IMR-90 (cell line): Measurements from ENCODE around the gene YEATS4. TPM values are rescaled to one million over a fixed set of nuclear protein-coding genes. Genes with fewer than 3 reads are reported as not detected.

ENCODE experiments used
- ATAC-seq: fragments of 200-7000 bp; cut with Tn5 transposase; 2 replicates; pipeline ENCODE4 v1.9.1; 2020; ENCODE audit warnings: low read depth, mild to moderate bottlenecking, moderate library complexity
- BruUV-seq: library from RNA; stranded (reverse); fragments of 400-500 nt; replicated peaks from 2 replicates; lab custom pipeline; 2021; lab: Mats Ljungman, UMichigan
- CTCF ChIA-PET: fragments of 300-600 bp; formaldehyde crosslinking; extraction: SDS; loops from one replicate; lab custom pipeline; 2021; ENCODE audit warnings: antibody characterized with exemption; lab: Yijun Ruan, JAX
- POLR2A ChIA-PET: fragments of 300-600 bp; sonication (Branson Sonifier 250); formaldehyde crosslinking; loops from one replicate; lab custom pipeline; 2022; ENCODE audit warnings: antibody characterized with exemption; ENCODE audit not compliant: unreplicated experiment; lab: Charles Lee
- DNase-seq: peaks from one replicate; pipeline ENCODE4 v3.0.0; 2013
- H2AFZ ChIP-seq: replicated peaks from 2 replicates; pipeline ENCODE3; 2013; ENCODE audit warnings: low read length, mild to moderate bottlenecking; ENCODE audit not compliant: poor library complexity
- H2AK5ac ChIP-seq: 2 replicates; pipeline ENCODE4 v1.6.1; 2013; ENCODE audit warnings: low read depth, low read length, inconsistent platforms
- H2AK9ac ChIP-seq: replicated peaks from 2 replicates; pipeline ENCODE3; 2013; ENCODE audit warnings: mild to moderate bottlenecking, low read depth, low read length, moderate library complexity; ENCODE audit not compliant: poor library complexity
- H2BK120ac ChIP-seq: 2 replicates; pipeline ENCODE4 v1.6.1; 2013; ENCODE audit warnings: low read depth, low read length, inconsistent platforms
- H2BK15ac ChIP-seq: 3 replicates; pipeline ENCODE4 v1.6.1; 2013; ENCODE audit warnings: low read depth, low read length, inconsistent platforms
- H2BK20ac ChIP-seq: 2 replicates; pipeline ENCODE4 v1.6.1; 2013; ENCODE audit warnings: low read depth, mild to moderate bottlenecking, inconsistent platforms, low read length, moderate library complexity
- H2BK5ac ChIP-seq: 2 replicates; pipeline ENCODE4 v1.6.1; 2013; ENCODE audit warnings: mild to moderate bottlenecking, low read depth, low read length, inconsistent platforms; ENCODE audit not compliant: poor library complexity, severe bottlenecking
- H3K14ac ChIP-seq: replicated peaks from 2 replicates; pipeline ENCODE4 v1.6.1; 2013; ENCODE audit warnings: low read depth, low read length, inconsistent platforms
- H3K18ac ChIP-seq: 2 replicates; pipeline ENCODE4 v1.6.1; 2013; ENCODE audit warnings: low read depth, low read length, control low read depth
- H3K23ac ChIP-seq: 2 replicates; pipeline ENCODE4 v1.6.1; 2013; ENCODE audit warnings: low read depth, low read length, inconsistent platforms
- H3K27ac ChIP-seq: 2 replicates; pipeline ENCODE4 v1.5.1; 2013; ENCODE audit warnings: mild to moderate bottlenecking, control low read depth, low read length; ENCODE audit not compliant: insufficient read depth
- H3K27me3 ChIP-seq: 2 replicates; pipeline ENCODE4 v1.6.1; 2013; ENCODE audit warnings: low read length; ENCODE audit not compliant: control insufficient read depth, insufficient read depth
- H3K36me3 ChIP-seq: 2 replicates; pipeline ENCODE4 v1.6.1; 2013; ENCODE audit warnings: low read length, mixed read lengths; ENCODE audit not compliant: control insufficient read depth, insufficient read depth
- H3K4ac ChIP-seq: 2 replicates; pipeline ENCODE4 v1.6.1; 2013; ENCODE audit warnings: low read depth, low read length, inconsistent platforms
- H3K4me1 ChIP-seq: 2 replicates; pipeline ENCODE4 v1.6.1; 2013; ENCODE audit warnings: low read length, mixed read lengths; ENCODE audit not compliant: control insufficient read depth, insufficient read depth
- H3K4me2 ChIP-seq: 2 replicates; pipeline ENCODE4 v1.6.1; 2013; ENCODE audit warnings: low read depth, mild to moderate bottlenecking, control low read depth, low read length, moderate library complexity
- H3K4me3 ChIP-seq: 2 replicates; pipeline ENCODE4 v1.5.1; 2013; ENCODE audit warnings: low read depth, mild to moderate bottlenecking, control low read depth, low read length, moderate library complexity; ENCODE audit not compliant: insufficient read depth
- H3K56ac ChIP-seq: 2 replicates; pipeline ENCODE4 v1.6.1; 2013; ENCODE audit warnings: low read length, inconsistent platforms; ENCODE audit not compliant: insufficient read depth; ENCODE audit errors: extremely low read depth
- H3K79me1 ChIP-seq, 2 experiments: 2 replicates each; pipeline ENCODE4 v1.6.1; 2013; ENCODE audit warnings: low read length in 2 of 2, inconsistent platforms in 1 of 2, low read depth in 1 of 2
- H3K9ac ChIP-seq: 2 replicates; pipeline ENCODE4 v1.6.1; 2013; ENCODE audit warnings: low read depth, low read length, control low read depth
- H3K9me1 ChIP-seq: 2 replicates; pipeline ENCODE4 v1.6.1; 2013; ENCODE audit warnings: low read length, inconsistent platforms; ENCODE audit not compliant: insufficient read depth
- H3K9me3 ChIP-seq: 2 replicates; pipeline ENCODE4 v1.6.1; 2013; ENCODE audit warnings: low read length; ENCODE audit not compliant: control insufficient read depth, insufficient read depth
- H4K20me1 ChIP-seq: 2 replicates; pipeline ENCODE4 v1.6.1; 2013; ENCODE audit warnings: low read length, inconsistent platforms; ENCODE audit not compliant: insufficient read depth
- H4K5ac ChIP-seq: 2 replicates; pipeline ENCODE4 v1.6.1; 2013; ENCODE audit warnings: mild to moderate bottlenecking, low read depth, low read length, control low read depth
- H4K8ac ChIP-seq, 2 experiments: 2 replicates each; pipeline ENCODE4 v1.6.1; 2013; ENCODE audit warnings: low read depth in 2 of 2, low read length in 2 of 2, control low read depth in 1 of 2, inconsistent platforms in 1 of 2
- H4K91ac ChIP-seq: 2 replicates; pipeline ENCODE4 v1.6.1; 2013; ENCODE audit warnings: low read depth, low read length, inconsistent platforms; ENCODE audit not compliant: insufficient read depth
- BHLHE40 ChIP-seq: fragments of 150-350 bp; IDR thresholded peaks from 2 replicates; pipeline ENCODE4 v1.6.1; 2016; ENCODE audit warnings: mild to moderate bottlenecking, low read depth, low read length
- CHD1 ChIP-seq: IDR thresholded peaks from 2 replicates; pipeline ENCODE4 v1.6.1; 2012; ENCODE audit warnings: low read depth, low read length, improper control_type of control experiment
- FOS ChIP-seq: fragments of 150-350 bp; IDR thresholded peaks from 2 replicates; pipeline ENCODE4 v1.6.1; 2016; ENCODE audit warnings: low read depth, low read length
- MAFK ChIP-seq: IDR thresholded peaks from 2 replicates; pipeline ENCODE4 v1.6.1; 2012; ENCODE audit warnings: low read depth, low read length, improper control_type of control experiment
- MAZ ChIP-seq: IDR thresholded peaks from 2 replicates; pipeline ENCODE4 v1.6.1; 2012; ENCODE audit warnings: low read depth, mild to moderate bottlenecking, low read length, improper control_type of control experiment, moderate library complexity, borderline replicate concordance
- MXI1 ChIP-seq: IDR thresholded peaks from 2 replicates; pipeline ENCODE4 v1.6.1; 2012; ENCODE audit warnings: low read depth, mild to moderate bottlenecking, low read length, moderate library complexity, borderline replicate concordance
- NFE2L2 ChIP-seq: fragments of 150-350 bp; IDR thresholded peaks from 2 replicates; pipeline ENCODE4 v1.6.1; 2016; ENCODE audit warnings: low read depth, mild to moderate bottlenecking, low read length
- POLR2A ChIP-seq: IDR thresholded peaks from 2 replicates; pipeline ENCODE4 v1.6.1; 2012; ENCODE audit warnings: mild to moderate bottlenecking, low read depth, low read length
- RAD21 ChIP-seq: IDR thresholded peaks from 2 replicates; pipeline ENCODE4 v1.6.1; 2012; ENCODE audit warnings: low read length, improper control_type of control experiment
- RCOR1 ChIP-seq: IDR thresholded peaks from 2 replicates; pipeline ENCODE4 v1.6.1; 2012; ENCODE audit warnings: mild to moderate bottlenecking, low read length, improper control_type of control experiment; ENCODE audit not compliant: insufficient replicate concordance
- RFX5 ChIP-seq: IDR thresholded peaks from 2 replicates; pipeline ENCODE4 v1.8.0; 2012; ENCODE audit warnings: low read depth, mild to moderate bottlenecking, low read length, moderate library complexity
- SMC3 ChIP-seq: fragments of 150-350 bp; IDR thresholded peaks from 2 replicates; pipeline ENCODE4 v1.6.1; 2016; ENCODE audit warnings: low read depth, mild to moderate bottlenecking, antibody characterized with exemption, low read length, moderate library complexity
- WGBS, 2 experiments: methylation state at CpG; one replicate each; pipeline versions ENCODE4 v1.1.5 to v1.1.7; 2013; ENCODE audit warnings: missing lambda C conversion rate in 2 of 2; ENCODE audit not compliant: insufficient read length in 1 of 2; ENCODE audit errors: extremely low coverage in 2 of 2; 5-methylcytosine and 5-hydroxymethylcytosine counted together
- dilution Hi-C: fragments of 300-500 bp; cut with HindIII; formaldehyde crosslinking; loops from one replicate; pipeline ENCODE4 v1.14.3; 2018; ENCODE audit warnings: low sequenced_read_pairs; ENCODE audit not compliant: unreplicated experiment
- in situ Hi-C: fragments of 300-500 bp; cut with MboI; formaldehyde crosslinking; loops from 3 replicates; pipeline ENCODE4 v1.14.3; 2019; ENCODE audit warnings: low sequenced_read_pairs, inconsistent platforms, mixed read lengths
- intact Hi-C: fragments of 100-400 bp; cut with micrococcal nuclease; formaldehyde crosslinking; loops from 2 replicates; pipeline ENCODE4 v1.10.0; 2022
- polyA plus RNA-seq, 3 experiments: library from polyadenylated mRNA; depleted of rRNA; stranded (reverse); fragments of >200 nt; gene quantifications; 2 replicates each; pipeline ENCODE4 v1.2.3, GENCODE V29; 2012; ENCODE audit warnings: low replicate concordance in 1 of 3
- total RNA-seq: library from RNA; depleted of rRNA; stranded (reverse); fragments of >200 nt; gene quantifications from 2 replicates; pipeline ENCODE4 v1.2.3, GENCODE V29; 2012
- TF ChIP-seq, protein P1 (sequence below): conservative IDR thresholded peaks from 2 replicates; pipeline ENCODE4 v1.5.1; 2012; ENCODE audit warnings: mild to moderate bottlenecking, low read depth, low read length, improper control_type of control experiment
- TF ChIP-seq, protein P2 (sequence below): fragments of 150-350 bp; IDR thresholded peaks from 2 replicates; pipeline ENCODE4 v1.6.1; 2017; ENCODE audit warnings: mild to moderate bottlenecking, antibody characterized with exemption, low read length, low read depth
- TF ChIP-seq, protein P3 (sequence below): fragments of 150-350 bp; IDR thresholded peaks from 2 replicates; pipeline ENCODE4 v1.6.1; 2016; ENCODE audit warnings: low read depth, mild to moderate bottlenecking, low read length, moderate library complexity, borderline replicate concordance

The YEATS4 gene
- total and polyA plus RNA-seq, 2 of the 4 experiments (the other 2 are of a cell fraction): 6.9 to 15.1 TPM

DNA sequence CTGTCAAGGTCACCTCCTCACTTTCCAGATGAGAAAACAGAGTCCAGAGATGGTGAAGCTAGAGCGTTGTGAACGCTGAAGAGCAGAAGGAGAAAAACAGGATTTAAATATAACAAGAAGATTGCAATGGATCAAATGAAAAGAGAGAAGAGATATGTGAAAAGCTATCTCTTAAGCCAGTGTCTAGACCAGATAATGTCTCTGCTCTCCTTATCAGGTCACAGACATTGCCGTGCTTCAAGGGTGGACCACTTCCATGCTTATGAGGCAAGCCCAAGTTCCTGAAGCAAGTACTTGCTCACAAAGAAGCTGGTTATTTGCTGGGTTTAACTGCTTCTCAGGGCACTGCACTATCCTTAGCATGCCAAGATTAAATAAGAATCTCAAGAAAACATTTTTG lies 79.0 kb downstream of the YEATS4 start:
- DNase-seq: no peak

More for the DNA sequence above, 79.0 kb downstream of the YEATS4 start:
- Histone ChIP-seq H3K14ac (no peak overlapping the region), H3K27me3 (no peaks in the 10 kb centered on the region), H3K27ac (no peak overlapping the region), H4K91ac (no peak overlapping the region), H3K36me3 (no peaks in the 10 kb centered on the region), H3K23ac (no peak overlapping the region), H3K18ac (no peak overlapping the region), H3K4ac (no peak overlapping the region), H2BK5ac (no peak overlapping the region), H2BK120ac (no peak overlapping the region), H3K4me2 (no peak overlapping the region), H2BK20ac (no peak overlapping the region), H3K79me1 (no peaks in the 10 kb centered on the region), H4K8ac (no peak overlapping the region), H3K56ac (no peak overlapping the region), H3K9me3 (no peaks in the 10 kb centered on the region), H2AFZ (no peak overlapping the region), H2AK5ac (no peak overlapping the region), H4K20me1 (no peaks in the 10 kb centered on the region), H3K9ac (no peak overlapping the region), H2BK15ac (no peak overlapping the region), H3K9me1 (no peaks in the 10 kb centered on the region), H3K4me1 (no peaks in the 10 kb centered on the region), H2AK9ac (no peak overlapping the region), H3K4me3 (no peak overlapping the region), H4K5ac (no peak overlapping the region)
- dilution Hi-C loops: no loop called here
- intact Hi-C loops: no loop called here
- 100% methylated on average over 1 of the region's 3 CpGs; no CpG with 5 or more reads in 1 of the 2 experiments for WGBS, 2 experiments
- BruUV-seq: no TSS peak
- no peak for ATAC-seq
- POLR2A ChIA-PET: no interaction called here
- in situ Hi-C loops: no loop called here
- TF ChIP-seq POLR2A (no peak), MAZ (no peak), MAFK (no peak), CHD1 (no peak), RAD21 (no peak), MXI1 (no peak), BHLHE40 (no peak), RFX5 (no peak), FOS (no peak), NFE2L2 (no peak), SMC3 (no peak), RCOR1 (no peak)
- TF ChIP-seq, protein P1, sequence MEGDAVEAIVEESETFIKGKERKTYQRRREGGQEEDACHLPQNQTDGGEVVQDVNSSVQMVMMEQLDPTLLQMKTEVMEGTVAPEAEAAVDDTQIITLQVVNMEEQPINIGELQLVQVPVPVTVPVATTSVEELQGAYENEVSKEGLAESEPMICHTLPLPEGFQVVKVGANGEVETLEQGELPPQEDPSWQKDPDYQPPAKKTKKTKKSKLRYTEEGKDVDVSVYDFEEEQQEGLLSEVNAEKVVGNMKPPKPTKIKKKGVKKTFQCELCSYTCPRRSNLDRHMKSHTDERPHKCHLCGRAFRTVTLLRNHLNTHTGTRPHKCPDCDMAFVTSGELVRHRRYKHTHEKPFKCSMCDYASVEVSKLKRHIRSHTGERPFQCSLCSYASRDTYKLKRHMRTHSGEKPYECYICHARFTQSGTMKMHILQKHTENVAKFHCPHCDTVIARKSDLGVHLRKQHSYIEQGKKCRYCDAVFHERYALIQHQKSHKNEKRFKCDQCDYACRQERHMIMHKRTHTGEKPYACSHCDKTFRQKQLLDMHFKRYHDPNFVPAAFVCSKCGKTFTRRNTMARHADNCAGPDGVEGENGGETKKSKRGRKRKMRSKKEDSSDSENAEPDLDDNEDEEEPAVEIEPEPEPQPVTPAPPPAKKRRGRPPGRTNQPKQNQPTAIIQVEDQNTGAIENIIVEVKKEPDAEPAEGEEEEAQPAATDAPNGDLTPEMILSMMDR: no peak
- TF ChIP-seq, protein P2, sequence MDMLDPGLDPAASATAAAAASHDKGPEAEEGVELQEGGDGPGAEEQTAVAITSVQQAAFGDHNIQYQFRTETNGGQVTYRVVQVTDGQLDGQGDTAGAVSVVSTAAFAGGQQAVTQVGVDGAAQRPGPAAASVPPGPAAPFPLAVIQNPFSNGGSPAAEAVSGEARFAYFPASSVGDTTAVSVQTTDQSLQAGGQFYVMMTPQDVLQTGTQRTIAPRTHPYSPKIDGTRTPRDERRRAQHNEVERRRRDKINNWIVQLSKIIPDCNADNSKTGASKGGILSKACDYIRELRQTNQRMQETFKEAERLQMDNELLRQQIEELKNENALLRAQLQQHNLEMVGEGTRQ: no peak
- TF ChIP-seq, protein P3, sequence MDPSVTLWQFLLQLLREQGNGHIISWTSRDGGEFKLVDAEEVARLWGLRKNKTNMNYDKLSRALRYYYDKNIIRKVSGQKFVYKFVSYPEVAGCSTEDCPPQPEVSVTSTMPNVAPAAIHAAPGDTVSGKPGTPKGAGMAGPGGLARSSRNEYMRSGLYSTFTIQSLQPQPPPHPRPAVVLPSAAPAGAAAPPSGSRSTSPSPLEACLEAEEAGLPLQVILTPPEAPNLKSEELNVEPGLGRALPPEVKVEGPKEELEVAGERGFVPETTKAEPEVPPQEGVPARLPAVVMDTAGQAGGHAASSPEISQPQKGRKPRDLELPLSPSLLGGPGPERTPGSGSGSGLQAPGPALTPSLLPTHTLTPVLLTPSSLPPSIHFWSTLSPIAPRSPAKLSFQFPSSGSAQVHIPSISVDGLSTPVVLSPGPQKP: no peak
- CTCF ChIA-PET: no interaction called here
